ENCODE results near the gene NUFIP2. TPM values are rescaled to one million over a fixed set of nuclear protein-coding genes. Genes with fewer than 3 reads are reported as not detected.

The NUFIP2 gene
- polyA plus RNA-seq, 4 donors: 5.1 to 34.1 (median 7.5) TPM

DNA sequence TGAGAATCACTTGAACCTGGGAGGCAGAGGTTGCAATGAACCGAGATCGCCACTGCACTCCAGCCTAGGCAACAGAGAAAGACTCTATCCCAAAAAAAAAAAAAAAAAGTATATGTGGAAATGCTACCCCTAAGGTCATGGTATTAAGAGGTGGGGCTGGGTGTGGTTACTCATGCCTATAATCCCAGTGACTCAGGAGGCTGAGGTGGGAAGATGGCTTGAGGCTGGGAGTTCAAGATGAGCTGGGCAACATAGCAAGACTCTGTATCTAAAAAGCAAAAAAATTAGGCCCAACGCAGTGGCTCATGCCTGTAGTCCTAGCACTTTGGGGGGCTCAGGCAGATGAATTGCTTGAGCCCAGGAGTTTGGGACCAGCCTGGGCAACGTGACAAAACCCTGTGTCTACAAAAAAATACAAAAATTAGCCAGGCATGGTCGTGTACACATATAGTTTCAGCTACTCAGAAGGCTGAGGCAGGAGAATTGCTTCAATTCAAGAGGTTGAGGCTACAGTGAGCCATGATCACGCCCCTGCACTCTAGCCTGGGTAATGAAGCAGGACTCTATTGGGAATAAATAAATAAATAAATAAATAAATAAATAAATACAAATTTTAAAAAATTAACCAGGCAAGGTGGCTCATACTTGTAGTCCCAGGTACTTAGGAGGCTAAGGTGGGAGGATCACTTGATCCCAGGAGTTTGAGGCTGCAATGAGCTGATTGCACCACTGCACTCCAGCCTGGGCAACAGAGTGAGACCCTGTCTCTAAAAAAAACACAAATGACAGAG lies 32.3 kb upstream of the NUFIP2 start:
- no peak overlapping the region for H3K4me3 ChIP-seq (ENCODE audit: low read depth in 1 of 3, low read length in 3 of 3)
- H3K9me3 ChIP-seq (ENCODE audit: control insufficient read depth in 2 of 2, insufficient read depth in 1 of 2, low read depth in 1 of 2, low read length in 1 of 2): no peaks in the 10 kb centered on the region
- no peak for DNase-seq
- H3K27me3 ChIP-seq (ENCODE audit: control insufficient read depth in 3 of 3, insufficient read depth in 3 of 3, low read length in 3 of 3): no peaks in the 10 kb centered on the region
- no peak for FAIRE-seq
- no peaks in the 10 kb centered on the region for H3K36me3 ChIP-seq (ENCODE audit: control insufficient read depth in 3 of 3, insufficient read depth in 2 of 3, low read depth in 1 of 3, low read length in 3 of 3)
- H3K27ac ChIP-seq (ENCODE audit: low read depth in 1 of 3, low read length in 2 of 3): no peak overlapping the region
- WGBS, 3 donors: 88 to 90% (median 89%) methylated on average over 6 of the region's 6 CpGs
- no peaks in the 10 kb centered on the region for H3K4me1 ChIP-seq (ENCODE audit: control insufficient read depth in 3 of 3, insufficient read depth in 2 of 3, low read depth in 1 of 3, low read length in 2 of 3)

DNA sequence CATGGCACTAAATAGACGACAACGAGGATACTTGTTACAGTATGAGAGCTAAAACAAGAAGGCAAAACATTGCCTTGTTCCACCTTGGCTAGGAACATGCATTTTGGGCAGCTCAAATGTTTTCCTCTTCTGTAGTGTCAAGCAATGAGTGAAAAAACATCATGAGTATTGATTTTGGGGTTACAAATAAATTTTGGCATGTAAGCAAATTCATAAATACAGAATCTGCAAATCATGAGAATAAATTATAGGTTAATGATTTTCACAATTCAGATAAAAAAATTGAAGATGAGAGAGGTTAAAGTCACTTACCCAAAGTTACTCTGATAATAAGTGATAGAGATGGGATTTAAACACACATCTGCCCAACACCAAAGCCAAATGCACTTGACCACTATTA lies 28.4 kb upstream of the NUFIP2 start:
- no peak for FAIRE-seq
- 83 to 94% (median 89%) methylated on average over 2 of the region's 2 CpGs for WGBS, 3 donors

DNA sequence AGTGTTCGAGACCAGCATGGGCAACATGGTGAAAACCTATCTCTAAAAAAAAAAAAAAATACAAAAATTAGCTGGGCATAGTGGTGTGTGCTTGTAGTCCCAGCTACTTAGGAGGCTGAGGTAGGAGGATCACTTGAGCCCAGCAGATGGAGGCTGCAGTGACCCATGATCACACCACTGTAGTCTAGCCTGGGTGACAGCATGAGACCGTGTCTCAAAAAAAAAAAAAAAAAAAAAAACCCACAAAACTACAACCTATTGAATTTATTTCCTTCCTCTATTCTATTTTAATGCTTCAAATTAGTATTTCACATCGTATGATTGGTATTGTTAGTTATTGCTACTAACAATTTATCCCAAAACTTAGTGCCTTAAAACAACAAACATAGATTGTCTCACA lies 9.4 kb upstream of the NUFIP2 start:
- Histone ChIP-seq H3K36me3 (ENCODE audit: control insufficient read depth in 3 of 3, insufficient read depth in 2 of 3, low read depth in 1 of 3, low read length in 3 of 3) (no peaks in the 10 kb centered on the region), H3K27ac (ENCODE audit: low read depth in 1 of 3, low read length in 2 of 3) (no peak overlapping the region), H3K4me1 (ENCODE audit: control insufficient read depth in 3 of 3, insufficient read depth in 2 of 3, low read depth in 1 of 3, low read length in 2 of 3) (no peaks in the 10 kb centered on the region), H3K9me3 (ENCODE audit: control insufficient read depth in 2 of 2, insufficient read depth in 1 of 2, low read depth in 1 of 2, low read length in 1 of 2) (no peaks in the 10 kb centered on the region), H3K27me3 (ENCODE audit: control insufficient read depth in 3 of 3, insufficient read depth in 3 of 3, low read length in 3 of 3) (no peaks in the 10 kb centered on the region), H3K4me3 (ENCODE audit: low read depth in 1 of 3, low read length in 3 of 3) (no peak overlapping the region)
- no peak for DNase-seq
- no peak for FAIRE-seq
- 74 to 95% (median 82%) methylated on average over 3 of the region's 3 CpGs for WGBS, 3 donors

More for the DNA sequence above, 28.4 kb upstream of the NUFIP2 start:
- H3K27me3 ChIP-seq (ENCODE audit: control insufficient read depth in 3 of 3, insufficient read depth in 3 of 3, low read length in 3 of 3): no peaks in the 10 kb centered on the region
- H3K4me3 ChIP-seq (ENCODE audit: low read depth in 1 of 3, low read length in 3 of 3): no peak overlapping the region
- no peak overlapping the region for H3K27ac ChIP-seq (ENCODE audit: low read depth in 1 of 3, low read length in 2 of 3)
- H3K9me3 ChIP-seq (ENCODE audit: control insufficient read depth in 2 of 2, insufficient read depth in 1 of 2, low read depth in 1 of 2, low read length in 1 of 2): no peaks in the 10 kb centered on the region
- H3K4me1 ChIP-seq (ENCODE audit: control insufficient read depth in 3 of 3, insufficient read depth in 2 of 3, low read depth in 1 of 3, low read length in 2 of 3): no peaks in the 10 kb centered on the region
- no peak for DNase-seq
- no peaks in the 10 kb centered on the region for H3K36me3 ChIP-seq (ENCODE audit: control insufficient read depth in 3 of 3, insufficient read depth in 2 of 3, low read depth in 1 of 3, low read length in 3 of 3)

DNA sequence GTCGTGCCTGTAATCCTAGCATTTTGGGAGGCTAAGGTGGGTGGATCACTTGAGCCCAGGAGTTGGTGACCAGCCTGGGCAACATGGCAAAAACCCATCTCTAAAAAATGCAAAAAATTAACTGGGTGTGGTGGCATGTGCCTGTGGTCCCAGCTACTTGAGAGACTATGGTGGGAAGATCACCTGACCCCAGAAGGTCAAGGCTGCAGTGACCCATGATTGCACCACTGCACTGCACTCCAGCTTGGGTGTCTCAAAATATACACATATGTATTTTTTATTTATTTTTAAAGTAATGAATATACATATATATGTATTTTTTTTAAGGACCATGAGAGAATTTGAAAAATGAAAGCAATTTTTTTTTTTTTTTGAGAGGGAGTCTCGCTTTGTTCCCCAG lies 5.1 kb upstream of the NUFIP2 start:
- FAIRE-seq (no peak), DNase-seq (no peak)
- H3K27me3 ChIP-seq (ENCODE audit: control insufficient read depth in 3 of 3, insufficient read depth in 3 of 3, low read length in 3 of 3): no peaks in the 10 kb centered on the region
- WGBS, 3 donors: 90 to 100% (median 93%) methylated on average over 2 of the region's 2 CpGs
- no peak overlapping the region for H3K4me3 ChIP-seq (ENCODE audit: low read depth in 1 of 3, low read length in 3 of 3)
- H3K27ac ChIP-seq (ENCODE audit: low read depth in 1 of 3, low read length in 2 of 3): no peak overlapping the region
- H3K9me3 ChIP-seq (ENCODE audit: control insufficient read depth in 2 of 2, insufficient read depth in 1 of 2, low read depth in 1 of 2, low read length in 1 of 2): no peaks in the 10 kb centered on the region
- no peaks in the 10 kb centered on the region for H3K4me1 ChIP-seq (ENCODE audit: control insufficient read depth in 3 of 3, insufficient read depth in 2 of 3, low read depth in 1 of 3, low read length in 2 of 3)
- no peaks in the 10 kb centered on the region for H3K36me3 ChIP-seq (ENCODE audit: control insufficient read depth in 3 of 3, insufficient read depth in 2 of 3, low read depth in 1 of 3, low read length in 3 of 3)

DNA sequence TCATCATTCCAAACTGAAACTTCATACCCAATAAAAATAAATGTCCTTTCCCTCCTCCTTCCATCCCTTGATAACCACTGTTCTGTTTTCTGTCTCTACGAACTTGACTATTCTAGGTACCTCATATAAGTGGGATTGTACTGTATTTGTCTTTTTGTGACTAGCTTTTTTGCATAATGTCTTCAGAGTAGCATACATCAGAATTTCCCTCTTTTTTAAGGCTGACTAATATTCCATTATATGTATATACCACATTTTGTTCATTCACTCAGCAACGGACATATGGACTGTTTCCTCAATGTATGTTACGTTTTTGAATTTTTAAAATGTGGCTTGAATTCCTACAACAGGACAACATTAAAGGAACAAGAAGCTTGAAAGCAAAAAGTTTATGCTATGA lies 1.5 kb upstream of the NUFIP2 start:
- FAIRE-seq (no peak), DNase-seq (no peak)
- Histone ChIP-seq H3K4me1 (ENCODE audit: control insufficient read depth in 3 of 3, insufficient read depth in 2 of 3, low read depth in 1 of 3, low read length in 2 of 3) (peaks cover 0 to 5% (median 0%) of the 10 kb centered on the region in 3 donors), H3K27ac (ENCODE audit: low read depth in 1 of 3, low read length in 2 of 3) (no peak overlapping the region), H3K36me3 (ENCODE audit: control insufficient read depth in 3 of 3, insufficient read depth in 2 of 3, low read depth in 1 of 3, low read length in 3 of 3) (peaks cover 0 to under 1% (median 0%) of the 10 kb centered on the region in 3 donors), H3K9me3 (ENCODE audit: control insufficient read depth in 2 of 2, insufficient read depth in 1 of 2, low read depth in 1 of 2, low read length in 1 of 2) (no peaks in the 10 kb centered on the region), H3K4me3 (ENCODE audit: low read depth in 1 of 3, low read length in 3 of 3) (no peak overlapping the region), H3K27me3 (ENCODE audit: control insufficient read depth in 3 of 3, insufficient read depth in 3 of 3, low read length in 3 of 3) (no peaks in the 10 kb centered on the region)
- 94 to 96% (median 95%) methylated on average over 3 of the region's 3 CpGs for WGBS, 3 donors

DNA sequence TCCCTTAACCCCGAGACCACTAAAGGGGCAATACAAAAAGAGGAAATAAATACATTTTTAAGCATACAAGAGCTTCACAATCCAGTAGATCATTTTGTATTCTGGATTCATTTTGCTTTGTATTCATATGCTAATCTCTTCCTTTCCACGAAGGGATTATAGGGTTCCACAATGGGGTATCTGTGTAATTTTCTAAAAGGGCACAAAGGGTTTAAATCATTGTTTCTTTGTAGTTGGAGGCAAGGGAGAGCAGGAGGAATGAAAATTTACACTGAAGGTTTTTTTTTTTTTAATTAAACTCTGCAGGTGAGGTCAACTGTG lies 592 bp upstream of the NUFIP2 start:
- H3K36me3 ChIP-seq (ENCODE audit: control insufficient read depth in 3 of 3, insufficient read depth in 2 of 3, low read depth in 1 of 3, low read length in 3 of 3): peaks cover 0 to 8% (median 0%) of the 10 kb centered on the region in 3 donors
- DNase-seq (no peak), FAIRE-seq (no peak)
- no peaks in the 10 kb centered on the region for H3K9me3 ChIP-seq (ENCODE audit: control insufficient read depth in 2 of 2, insufficient read depth in 1 of 2, low read depth in 1 of 2, low read length in 1 of 2)
- peak overlapping the region in 2 of 3 donors; percentile 45 to 95 for H3K4me3 ChIP-seq (ENCODE audit: low read depth in 1 of 3, low read length in 3 of 3)
- WGBS, 3 donors: 0 to 2% (median 1%) methylated on average over 2 of the region's 2 CpGs
- no peaks in the 10 kb centered on the region for H3K27me3 ChIP-seq (ENCODE audit: control insufficient read depth in 3 of 3, insufficient read depth in 3 of 3, low read length in 3 of 3)
- H3K27ac ChIP-seq (ENCODE audit: low read depth in 1 of 3, low read length in 2 of 3): peak overlapping the region; percentile 90 to 97 (median 97)
- peaks cover 0 to 12% (median 0%) of the 10 kb centered on the region in 3 donors for H3K4me1 ChIP-seq (ENCODE audit: control insufficient read depth in 3 of 3, insufficient read depth in 2 of 3, low read depth in 1 of 3, low read length in 2 of 3)

DNA sequence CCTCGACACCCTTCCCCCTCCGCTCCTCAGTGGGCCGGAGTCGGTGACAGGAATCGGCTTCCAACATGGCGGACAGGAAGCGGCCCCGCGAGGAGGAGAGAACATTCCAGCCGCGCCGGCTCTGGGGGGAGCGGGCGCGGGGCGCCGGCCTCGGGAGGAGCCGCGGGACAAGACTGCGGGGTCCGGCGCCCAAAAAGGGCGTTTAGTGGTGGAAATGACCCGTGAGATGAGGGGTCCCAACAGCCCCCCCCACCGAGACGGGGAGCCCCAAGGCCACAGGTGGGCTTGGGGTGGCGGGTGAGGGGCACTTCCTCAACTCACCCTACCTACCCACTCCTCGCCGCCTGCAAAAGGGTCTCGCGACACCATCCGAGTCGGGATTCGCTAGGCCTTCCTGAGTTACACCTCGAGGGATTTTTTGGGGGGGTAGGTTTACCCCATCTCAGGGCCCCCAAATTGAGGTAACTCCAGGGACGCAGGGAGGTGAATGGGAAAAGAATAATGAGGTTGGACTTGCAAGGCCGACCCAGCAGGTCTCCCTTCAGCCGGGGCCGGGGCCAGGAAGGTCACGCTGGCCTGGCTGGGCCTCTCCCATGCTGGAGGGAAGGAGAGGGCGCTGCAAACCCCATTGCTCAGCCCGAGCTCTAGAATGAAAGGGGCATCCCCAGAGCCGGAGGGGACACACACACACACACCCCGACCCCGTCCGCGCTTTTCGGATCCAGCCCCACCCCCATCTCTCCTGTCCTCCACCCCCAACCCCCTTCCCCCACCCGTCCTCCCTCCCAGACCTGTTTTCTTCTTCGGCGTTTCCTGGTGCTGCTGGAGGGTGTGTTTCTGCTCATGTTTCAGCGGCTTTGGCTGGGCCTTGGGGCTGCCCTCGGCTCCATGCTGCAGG lies 707 bp downstream of the NUFIP2 start:
- H3K4me3 ChIP-seq (ENCODE audit: low read depth in 1 of 3, low read length in 3 of 3): peak overlapping the region; percentile 95 to 100 (median 98)
- peak overlapping the region; percentile 97 to 99 (median 97) for H3K27ac ChIP-seq (ENCODE audit: low read depth in 1 of 3, low read length in 2 of 3)
- peaks cover 0 to 17% (median 0%) of the 10 kb centered on the region in 3 donors for H3K4me1 ChIP-seq (ENCODE audit: control insufficient read depth in 3 of 3, insufficient read depth in 2 of 3, low read depth in 1 of 3, low read length in 2 of 3)
- peaks cover 0 to 14% (median 3%) of the 10 kb centered on the region in 3 donors for H3K36me3 ChIP-seq (ENCODE audit: control insufficient read depth in 3 of 3, insufficient read depth in 2 of 3, low read depth in 1 of 3, low read length in 3 of 3)
- FAIRE-seq (no peak), DNase-seq (peak; percentile 59 to 88)
- H3K9me3 ChIP-seq (ENCODE audit: control insufficient read depth in 2 of 2, insufficient read depth in 1 of 2, low read depth in 1 of 2, low read length in 1 of 2): no peaks in the 10 kb centered on the region
- H3K27me3 ChIP-seq (ENCODE audit: control insufficient read depth in 3 of 3, insufficient read depth in 3 of 3, low read length in 3 of 3): no peaks in the 10 kb centered on the region
- 1% methylated on average over 29 to 54 of the region's 54 CpGs for WGBS, 3 donors

DNA sequence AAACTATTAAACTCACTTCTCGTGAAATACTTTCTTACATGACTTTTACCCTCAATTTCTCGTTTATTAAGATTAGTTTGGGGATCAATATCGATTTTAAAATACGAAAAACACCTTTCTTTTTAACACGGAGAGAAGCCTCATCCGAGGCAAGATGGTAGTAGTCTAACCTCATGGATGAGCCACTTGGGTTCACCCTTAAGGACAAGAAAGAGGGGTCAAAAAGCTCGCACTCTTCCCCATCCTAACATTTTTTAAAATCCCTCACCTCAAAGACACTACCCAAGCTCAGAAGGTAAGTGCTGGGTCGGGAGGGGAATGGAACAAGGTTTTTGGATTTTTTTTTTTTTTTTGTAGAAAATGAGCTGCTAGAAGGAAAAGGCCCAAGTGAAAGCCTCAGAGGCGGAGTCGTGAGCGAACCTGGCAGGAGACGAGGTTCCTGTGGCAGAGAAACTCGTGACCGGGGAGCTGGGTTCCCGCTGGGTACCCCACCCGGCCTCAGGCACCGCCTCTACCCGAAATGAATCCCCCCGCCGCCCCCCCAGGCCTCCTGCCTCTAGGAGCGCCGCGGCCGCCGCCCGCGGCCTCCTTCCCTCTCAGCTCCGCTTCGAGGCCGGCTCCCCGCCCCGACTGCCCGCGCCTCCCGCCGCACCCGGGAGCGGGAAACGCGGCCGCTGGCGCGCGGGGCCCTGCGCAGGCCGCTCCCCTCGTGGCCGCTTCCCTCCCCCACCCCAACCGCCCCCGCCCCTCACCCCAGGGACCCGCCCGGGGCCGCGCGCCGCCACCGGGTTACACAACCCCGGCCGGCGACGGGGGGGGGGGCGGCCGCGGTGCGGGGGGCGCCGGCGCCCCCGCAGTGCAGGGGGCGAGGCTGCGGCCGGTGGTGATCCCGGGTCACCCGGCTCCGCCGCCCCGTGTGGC lies 1.6 kb downstream of the NUFIP2 start:
- Histone ChIP-seq H3K9me3 (ENCODE audit: control insufficient read depth in 2 of 2, insufficient read depth in 1 of 2, low read depth in 1 of 2, low read length in 1 of 2) (no peaks in the 10 kb centered on the region), H3K27me3 (ENCODE audit: control insufficient read depth in 3 of 3, insufficient read depth in 3 of 3, low read length in 3 of 3) (no peaks in the 10 kb centered on the region), H3K27ac (ENCODE audit: low read depth in 1 of 3, low read length in 2 of 3) (peak overlapping the region; percentile 97 to 99 (median 97)), H3K4me1 (ENCODE audit: control insufficient read depth in 3 of 3, insufficient read depth in 2 of 3, low read depth in 1 of 3, low read length in 2 of 3) (peaks cover 0 to 17% (median 0%) of the 10 kb centered on the region in 3 donors), H3K36me3 (ENCODE audit: control insufficient read depth in 3 of 3, insufficient read depth in 2 of 3, low read depth in 1 of 3, low read length in 3 of 3) (peaks cover 2 to 14% (median 8%) of the 10 kb centered on the region in 3 donors), H3K4me3 (ENCODE audit: low read depth in 1 of 3, low read length in 3 of 3) (peak overlapping the region; percentile 95 to 100 (median 98))
- WGBS, 3 donors: 1 to 2% (median 1%) methylated on average over 27 to 69 of the region's 77 CpGs
- peak; percentile 42 to 78 for DNase-seq
- no peak for FAIRE-seq
